GM19372 (cell line): Measurements from ENCODE around the gene RPL13.

ENCODE experiments used
- ATAC-seq: cut with Tn5 transposase; IDR thresholded peaks from one replicate; pipeline ENCODE4 v1.9.1; 2021; ENCODE audit warnings: mild to moderate bottlenecking, low read depth, moderate library complexity; ENCODE audit not compliant: unreplicated experiment

The RPL13 gene

GRCh38 chr16:89544713-89545043 lies 15.8 kb upstream of the RPL13 start:
- ATAC-seq, result no peak

- ATAC-seq, result no peak
Observed at GRCh38 chr16:89545044-89545830, 15.2 kb upstream of the RPL13 start.

- ATAC-seq, result no peak
Observed at GRCh38 chr16:89545831-89546574, 14.5 kb upstream of the RPL13 start.

- no peak for ATAC-seq
Observed at GRCh38 chr16:89546781-89547180, 13.7 kb upstream of the RPL13 start.

GRCh38 chr16:89547291-89547690 lies 13.2 kb upstream of the RPL13 start:
- no peak for ATAC-seq

GRCh38 chr16:89547860-89548259 lies 12.6 kb upstream of the RPL13 start:
- ATAC-seq, result no peak

GRCh38 chr16:89548344-89549006 lies 12.0 kb upstream of the RPL13 start:
- no peak for ATAC-seq

- no peak for ATAC-seq
Observed at GRCh38 chr16:89549007-89549700, 11.3 kb upstream of the RPL13 start.

- ATAC-seq, result no peak
Observed at GRCh38 chr16:89550421-89551007, 10.0 kb upstream of the RPL13 start.

- ATAC-seq, result no peak
Observed at GRCh38 chr16:89552329-89552728, 8.2 kb upstream of the RPL13 start.

GRCh38 chr16:89552913-89553312 lies 7.6 kb upstream of the RPL13 start:
- ATAC-seq, result no peak

- ATAC-seq, result no peak
Observed at GRCh38 chr16:89553733-89554132, 6.7 kb upstream of the RPL13 start.

GRCh38 chr16:89554343-89554742 lies 6.1 kb upstream of the RPL13 start:
- no peak for ATAC-seq

GRCh38 chr16:89555265-89555664 lies 5.2 kb upstream of the RPL13 start:
- ATAC-seq, result no peak

- no peak for ATAC-seq
Observed at GRCh38 chr16:89555780-89556179, 4.7 kb upstream of the RPL13 start.

- no peak for ATAC-seq
Observed at GRCh38 chr16:89556750-89557689, 3.5 kb upstream of the RPL13 start.

GRCh38 chr16:89557690-89558490 lies 2.6 kb upstream of the RPL13 start:
- no peak for ATAC-seq

GRCh38 chr16:89561142-89561883 lies 831 bp downstream of the RPL13 start:
- no peak for ATAC-seq
